ENCODE measurements around the gene RAPH1. TPM values are rescaled to one million over a fixed set of nuclear protein-coding genes. Genes with fewer than 3 reads are reported as not detected.

The RAPH1 gene
- polyA plus RNA-seq, 1 donor from 2014 or later: 13.9 TPM

DNA sequence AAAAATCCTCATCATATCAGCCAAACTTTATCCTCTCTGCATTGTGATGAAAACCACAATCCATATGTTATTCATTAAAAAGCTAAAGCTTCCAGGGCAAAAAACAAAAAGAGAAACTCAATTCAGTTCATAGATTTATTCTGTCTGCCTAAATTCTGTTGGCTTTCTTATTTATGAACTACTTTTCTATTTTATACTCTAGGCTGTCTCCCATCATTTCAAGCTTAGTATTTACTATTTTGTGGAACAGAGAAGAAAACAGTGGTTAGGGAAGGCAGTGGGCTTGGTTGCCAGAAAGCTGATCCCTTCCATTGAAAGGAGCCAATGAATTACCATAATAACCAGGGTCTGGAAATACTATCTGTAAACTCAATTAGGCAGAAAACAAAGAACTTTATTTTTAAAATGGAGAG is 71.8 kb downstream of the RAPH1 start:
- no peaks in the 10 kb centered on the region for H4K20me1 ChIP-seq (ENCODE audit: insufficient read depth)
- no peak overlapping the region for H3K9ac ChIP-seq (ENCODE audit: low read length)
- H3K4me3 ChIP-seq (ENCODE audit: low read length): no peak overlapping the region
- no peaks in the 10 kb centered on the region for H3K9me3 ChIP-seq (ENCODE audit: low read length)
- no peaks in the 10 kb centered on the region for H3K79me2 ChIP-seq (replicated peaks; ENCODE audit: insufficient read depth, low read length)
- no peak for TF ChIP-seq POLR2AphosphoS5 (IDR thresholded peaks at IDR 0.05)
- TF ChIP-seq MXI1 (conservative IDR thresholded peaks at IDR 0.05; ENCODE audit: poor library complexity, severe bottlenecking): no peak
- TF ChIP-seq EZH2 (IDR thresholded peaks at IDR 0.05; ENCODE audit: borderline replicate concordance, insufficient read depth, low read length, poor library complexity, severe bottlenecking): no peak
- TF ChIP-seq, protein P1, sequence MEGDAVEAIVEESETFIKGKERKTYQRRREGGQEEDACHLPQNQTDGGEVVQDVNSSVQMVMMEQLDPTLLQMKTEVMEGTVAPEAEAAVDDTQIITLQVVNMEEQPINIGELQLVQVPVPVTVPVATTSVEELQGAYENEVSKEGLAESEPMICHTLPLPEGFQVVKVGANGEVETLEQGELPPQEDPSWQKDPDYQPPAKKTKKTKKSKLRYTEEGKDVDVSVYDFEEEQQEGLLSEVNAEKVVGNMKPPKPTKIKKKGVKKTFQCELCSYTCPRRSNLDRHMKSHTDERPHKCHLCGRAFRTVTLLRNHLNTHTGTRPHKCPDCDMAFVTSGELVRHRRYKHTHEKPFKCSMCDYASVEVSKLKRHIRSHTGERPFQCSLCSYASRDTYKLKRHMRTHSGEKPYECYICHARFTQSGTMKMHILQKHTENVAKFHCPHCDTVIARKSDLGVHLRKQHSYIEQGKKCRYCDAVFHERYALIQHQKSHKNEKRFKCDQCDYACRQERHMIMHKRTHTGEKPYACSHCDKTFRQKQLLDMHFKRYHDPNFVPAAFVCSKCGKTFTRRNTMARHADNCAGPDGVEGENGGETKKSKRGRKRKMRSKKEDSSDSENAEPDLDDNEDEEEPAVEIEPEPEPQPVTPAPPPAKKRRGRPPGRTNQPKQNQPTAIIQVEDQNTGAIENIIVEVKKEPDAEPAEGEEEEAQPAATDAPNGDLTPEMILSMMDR (IDR thresholded peaks at IDR 0.05; ENCODE audit: poor library complexity, severe bottlenecking): no peak
- TF ChIP-seq TAF1 (IDR thresholded peaks at IDR 0.05; ENCODE audit: low read depth): no peak
- no peak for TF ChIP-seq SMC3 (conservative IDR thresholded peaks at IDR 0.05; ENCODE audit: poor library complexity)
- TF ChIP-seq RAD21 (conservative IDR thresholded peaks at IDR 0.05): no peak
- TF ChIP-seq REST (IDR thresholded peaks at IDR 0.05; ENCODE audit: borderline replicate concordance): no peak
- no peak for TF ChIP-seq EP300 (conservative IDR thresholded peaks at IDR 0.05; ENCODE audit: poor library complexity, severe bottlenecking)
- no peaks in the 10 kb centered on the region for H3F3A ChIP-seq (ENCODE audit: insufficient read depth, low read length, poor library complexity, severe bottlenecking)
- no peak overlapping the region for H2AFZ ChIP-seq (ENCODE audit: low read depth, low read length)
- no peak overlapping the region for H3K4me2 ChIP-seq (ENCODE audit: low read length)
- H3K36me3 ChIP-seq (ENCODE audit: insufficient read depth, low read length): peaks cover 8% of the 10 kb centered on the region
- H3K9me2 ChIP-seq (ENCODE audit: insufficient read depth, low read length): no peaks in the 10 kb centered on the region
- no peaks in the 10 kb centered on the region for H3K27me3 ChIP-seq (ENCODE audit: insufficient read depth, low read depth, low read length)
- no peak overlapping the region for H3K27ac ChIP-seq (ENCODE audit: low read length)

DNA sequence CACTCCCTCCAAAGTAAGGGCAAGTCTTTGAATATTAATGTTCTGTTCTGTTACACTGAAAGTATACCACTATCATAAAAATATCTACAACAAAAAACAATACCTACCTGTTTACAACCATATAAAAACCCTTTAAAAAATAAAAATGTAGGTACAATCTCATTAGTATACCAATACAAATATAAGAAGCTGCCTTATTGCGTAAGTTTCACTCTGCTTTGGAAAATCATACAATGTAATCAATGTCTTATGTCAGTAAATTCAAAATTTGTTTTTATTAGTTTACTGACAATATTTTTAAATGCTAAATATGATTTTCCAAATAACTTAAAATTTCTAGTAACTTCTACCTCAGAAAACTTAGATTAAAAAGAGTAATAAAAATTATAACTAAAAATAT is 72.8 kb downstream of the RAPH1 start:
- H4K20me1 ChIP-seq (ENCODE audit: insufficient read depth): no peaks in the 10 kb centered on the region
- H3K79me2 ChIP-seq (replicated peaks; ENCODE audit: insufficient read depth, low read length): no peaks in the 10 kb centered on the region
- no peaks in the 10 kb centered on the region for H3K9me3 ChIP-seq (ENCODE audit: low read length)
- H3K27ac ChIP-seq (ENCODE audit: low read length): no peak overlapping the region
- H3K27me3 ChIP-seq (ENCODE audit: insufficient read depth, low read depth, low read length): no peaks in the 10 kb centered on the region
- peaks cover 12% of the 10 kb centered on the region for H3K36me3 ChIP-seq (ENCODE audit: insufficient read depth, low read length)
- no peaks in the 10 kb centered on the region for H3K9me2 ChIP-seq (ENCODE audit: insufficient read depth, low read length)
- TF ChIP-seq, protein P1 (IDR thresholded peaks at IDR 0.05; ENCODE audit: poor library complexity, severe bottlenecking): no peak
- no peak for TF ChIP-seq RAD21 (conservative IDR thresholded peaks at IDR 0.05)
- no peak for TF ChIP-seq REST (IDR thresholded peaks at IDR 0.05; ENCODE audit: borderline replicate concordance)
- no peak for TF ChIP-seq EP300 (conservative IDR thresholded peaks at IDR 0.05; ENCODE audit: poor library complexity, severe bottlenecking)
- no peak for TF ChIP-seq TAF1 (IDR thresholded peaks at IDR 0.05; ENCODE audit: low read depth)
- TF ChIP-seq MXI1 (conservative IDR thresholded peaks at IDR 0.05; ENCODE audit: poor library complexity, severe bottlenecking): no peak
- TF ChIP-seq POLR2AphosphoS5 (IDR thresholded peaks at IDR 0.05): no peak
- TF ChIP-seq SMC3 (conservative IDR thresholded peaks at IDR 0.05; ENCODE audit: poor library complexity): no peak
- no peak for TF ChIP-seq EZH2 (IDR thresholded peaks at IDR 0.05; ENCODE audit: borderline replicate concordance, insufficient read depth, low read length, poor library complexity, severe bottlenecking)
- H3K4me2 ChIP-seq (ENCODE audit: low read length): no peak overlapping the region
- no peak overlapping the region for H2AFZ ChIP-seq (ENCODE audit: low read depth, low read length)
- H3F3A ChIP-seq (ENCODE audit: insufficient read depth, low read length, poor library complexity, severe bottlenecking): no peaks in the 10 kb centered on the region
- H3K4me3 ChIP-seq (ENCODE audit: low read length): no peak overlapping the region
- H3K9ac ChIP-seq (ENCODE audit: low read length): no peak overlapping the region
